GM19463 (cell line): Measurements from ENCODE around the gene LCE2D.
"Not testable (repeated sequence)": the region's sequence is repeated elsewhere in the genome, so short reads cannot be mapped to it uniquely, and the experiment has no call there.

Source experiments
- ATAC-seq: cut with Tn5 transposase; IDR thresholded peaks from one replicate; pipeline ENCODE4 v1.9.1; 2021; ENCODE audit warnings: mild to moderate bottlenecking, moderate library complexity; ENCODE audit not compliant: unreplicated experiment

LCE2D gene, protein sequence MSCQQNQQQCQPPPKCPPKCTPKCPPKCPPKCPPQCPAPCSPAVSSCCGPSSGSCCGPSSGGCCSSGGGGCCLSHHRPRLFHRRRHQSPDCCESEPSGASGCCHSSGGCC

GRCh38 chr1:152663098-152663497, at the start of gene LCE2D:
TSS of gene LCE2D (plus strand) at chr1:152663380. CDS start at chr1:152664106, 726 bp downstream.
- no peak for ATAC-seq

DNA sequence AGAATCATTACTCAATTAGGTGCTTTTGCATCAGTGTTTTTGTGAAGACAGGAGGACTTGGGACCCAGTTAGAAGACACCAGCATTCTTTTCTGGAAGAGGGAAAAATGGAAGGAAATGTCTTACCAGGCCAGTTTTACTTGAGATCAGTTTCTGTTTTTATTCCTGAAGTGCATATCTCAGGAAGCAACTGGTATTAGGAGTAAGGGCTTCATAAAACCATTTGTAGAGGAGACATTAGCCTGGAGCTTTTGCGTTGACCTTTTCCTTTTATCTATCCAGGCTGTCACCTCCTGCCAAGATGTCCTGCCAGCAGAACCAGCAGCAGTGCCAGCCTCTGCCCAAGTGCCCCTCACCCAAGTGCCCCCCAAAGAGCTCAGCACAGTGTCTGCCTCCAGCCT, 49.7 kb upstream of the LCE2D start, which contains the start of gene LCE3B:
Gene LCE3B, plus strand, starts transcription at position 301 of the 400 bp plus-strand sequence. Its CDS starts 0 bp downstream, at position 301.
- no peak for ATAC-seq

- ATAC-seq = no peak
Measured at GRCh38 chr1:152621993-152622392, 41.2 kb upstream of the LCE2D start.

DNA sequence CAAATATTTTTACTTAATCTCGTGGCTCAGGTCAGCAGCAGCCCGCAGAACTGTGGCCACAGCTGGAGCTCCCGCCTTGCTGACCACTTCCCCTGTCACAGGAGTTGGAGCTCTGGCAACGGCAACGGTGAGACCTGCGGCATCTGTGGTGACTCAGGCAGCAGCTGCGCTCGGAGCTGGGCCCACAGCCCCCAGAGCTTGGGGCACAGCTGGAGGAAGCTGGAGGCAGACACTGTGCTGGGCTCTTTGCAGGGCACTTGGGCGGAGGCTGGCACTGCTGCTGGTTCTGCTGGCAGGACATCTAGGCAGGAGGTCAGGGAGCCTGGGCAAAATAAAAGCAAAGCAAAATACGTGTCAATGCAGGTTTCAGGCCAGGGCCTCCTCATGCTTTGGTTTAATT, 40.4 kb upstream of the LCE2D start, which contains the start of gene LCE3A:
Gene LCE3A, minus strand, starts transcription at position 301 of the 400 bp plus-strand sequence. Its CDS starts 0 bp downstream, at position 301.
- no peak for ATAC-seq

DNA sequence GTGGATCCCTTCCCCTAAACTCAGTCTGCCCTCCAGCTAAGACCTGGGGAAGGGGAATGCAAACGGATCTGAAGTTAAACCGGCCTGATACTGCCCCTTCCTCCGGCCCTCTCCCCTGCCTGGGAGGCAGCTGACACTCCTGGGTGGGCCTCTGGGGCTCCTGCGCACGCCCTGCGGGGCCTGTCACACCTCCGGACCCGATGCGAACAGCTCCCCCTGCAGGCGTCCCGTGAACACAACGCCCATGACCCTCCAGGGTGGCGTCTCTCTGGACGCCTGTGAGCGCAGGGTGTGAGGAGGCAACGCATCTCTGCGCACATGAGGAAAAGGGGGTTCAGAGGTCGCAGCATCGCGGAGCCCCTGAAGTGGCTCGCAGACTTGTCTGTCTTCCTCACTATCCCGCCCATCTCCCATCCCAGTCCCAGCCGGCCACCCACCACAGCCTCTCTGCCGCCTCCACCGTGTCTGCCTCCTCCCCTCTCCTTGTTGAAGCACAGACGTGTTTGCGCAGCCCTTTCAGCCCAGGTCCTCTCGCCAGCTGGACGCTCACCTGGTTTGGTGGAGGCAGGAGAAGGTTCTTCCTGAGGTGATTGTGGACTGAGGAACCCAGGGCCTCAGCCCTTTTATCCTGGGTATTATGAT, 39.9 kb upstream of the LCE2D start:
- ATAC-seq = no peak

DNA sequence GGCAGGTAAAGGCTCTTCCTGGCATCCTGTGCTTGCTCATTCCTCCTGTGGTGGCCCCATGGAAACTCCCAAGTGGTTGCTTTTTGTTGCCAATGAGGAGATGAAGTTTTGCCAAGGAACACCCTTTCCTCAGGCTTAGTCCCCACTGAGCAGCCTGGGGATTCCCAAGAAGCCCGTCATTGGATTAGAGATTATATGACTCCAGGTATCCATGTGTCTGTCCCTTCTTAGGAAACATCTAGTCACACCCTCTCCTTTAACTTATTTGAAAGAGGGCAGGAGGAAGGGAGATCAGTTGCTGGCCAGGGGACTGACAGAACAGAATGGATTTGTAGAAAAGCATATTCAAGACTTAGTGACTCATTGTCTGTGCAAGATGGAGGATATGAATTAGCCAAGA, 36.4 kb upstream of the LCE2D start:
- ATAC-seq = no peak

- ATAC-seq = no peak
Measured at GRCh38 chr1:152630596-152630995, 32.6 kb upstream of the LCE2D start.

DNA sequence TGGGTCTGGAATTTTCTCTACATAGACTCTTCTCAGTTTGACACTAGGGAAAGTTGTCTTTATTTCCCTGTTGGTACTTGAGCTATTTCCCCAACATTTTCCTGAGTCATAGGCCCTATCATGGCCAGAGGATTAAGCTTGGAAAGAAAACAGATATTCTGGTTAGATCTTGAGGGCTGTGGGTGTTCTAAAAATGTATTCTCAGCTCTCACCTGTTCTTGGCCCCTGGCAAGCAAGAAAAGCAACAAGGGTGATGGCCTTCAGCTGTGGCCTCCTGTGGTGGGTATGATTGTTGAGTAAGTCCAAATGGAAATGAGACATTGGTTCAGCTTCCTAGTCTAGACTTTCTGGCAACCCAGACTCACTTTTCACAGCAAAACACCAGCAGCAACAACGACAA, 22.8 kb upstream of the LCE2D start:
- ATAC-seq = no peak

- ATAC-seq = no peak
Measured at GRCh38 chr1:152643945-152644344, 19.2 kb upstream of the LCE2D start.

GRCh38 chr1:152645146-152645545, 18.0 kb upstream of the LCE2D start:
- ATAC-seq = no peak

GRCh38 chr1:152646656-152647055, 16.5 kb upstream of the LCE2D start:
- no peak for ATAC-seq

DNA sequence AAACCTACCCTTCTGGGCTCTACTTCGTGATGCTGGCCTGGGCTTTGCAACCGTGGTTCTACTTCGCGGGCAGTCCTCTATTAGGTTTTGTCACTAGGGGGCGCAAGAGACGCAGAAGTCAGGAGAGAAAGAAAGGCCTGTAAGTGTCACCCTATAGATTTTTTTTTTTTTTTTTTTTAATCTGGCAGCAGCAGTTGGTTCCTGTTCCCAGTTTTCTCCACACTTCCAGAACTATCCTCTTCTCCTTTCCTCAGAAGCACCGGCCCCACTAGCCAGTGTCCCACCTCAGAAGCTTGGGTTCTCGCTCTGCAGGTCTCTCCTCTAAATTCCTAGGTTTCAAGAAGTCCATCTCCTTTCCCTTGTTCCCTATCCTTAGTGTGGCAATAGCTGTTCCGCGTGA, 9.1 kb upstream of the LCE2D start:
- ATAC-seq = no peak

- no peak for ATAC-seq
Measured at GRCh38 chr1:152656459-152656858, 6.7 kb upstream of the LCE2D start.

DNA sequence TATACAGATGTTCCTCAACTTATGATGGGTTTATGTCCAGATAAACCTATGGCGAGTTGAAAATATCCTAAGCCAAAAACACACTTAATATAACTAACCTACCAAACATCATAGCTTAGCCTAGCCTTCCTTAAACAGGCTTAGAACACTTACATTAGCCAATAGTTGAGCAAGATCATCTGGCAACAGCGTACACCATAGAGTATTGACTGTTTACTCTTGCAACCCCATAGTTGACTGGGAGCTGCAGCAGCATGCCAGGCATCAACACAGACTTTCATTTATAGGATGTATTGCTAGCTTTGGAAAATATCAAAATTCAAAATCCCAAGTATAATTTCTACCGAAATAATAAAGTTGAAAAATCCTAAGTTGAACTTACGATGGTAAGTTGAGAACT, 5.5 kb upstream of the LCE2D start:
- no peak for ATAC-seq

GRCh38 chr1:152658649-152659048, 4.5 kb upstream of the LCE2D start:
- ATAC-seq = no peak

DNA sequence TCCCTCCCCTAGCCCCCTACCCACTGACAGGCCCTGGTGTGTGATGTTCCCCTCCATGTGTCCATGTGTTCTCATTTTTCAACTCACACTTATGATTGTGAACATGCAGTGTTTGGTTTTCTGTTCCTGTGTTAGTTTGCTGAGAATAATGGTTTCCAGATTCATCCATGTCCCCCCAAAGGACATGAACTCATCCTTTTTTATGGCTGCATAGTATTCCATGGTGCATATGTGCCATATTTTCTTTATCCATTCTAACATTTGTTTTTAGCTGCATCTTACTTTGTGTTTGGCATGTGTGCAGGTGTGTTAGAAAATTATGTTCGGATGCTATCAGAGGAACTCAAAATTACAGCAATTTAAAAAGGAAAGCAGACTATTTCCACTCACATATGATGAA, 3.0 kb downstream of the LCE2D start:
- not testable (repeated sequence) for ATAC-seq

- ATAC-seq = no peak
Measured at GRCh38 chr1:152667648-152668047, 4.5 kb downstream of the LCE2D start.

DNA sequence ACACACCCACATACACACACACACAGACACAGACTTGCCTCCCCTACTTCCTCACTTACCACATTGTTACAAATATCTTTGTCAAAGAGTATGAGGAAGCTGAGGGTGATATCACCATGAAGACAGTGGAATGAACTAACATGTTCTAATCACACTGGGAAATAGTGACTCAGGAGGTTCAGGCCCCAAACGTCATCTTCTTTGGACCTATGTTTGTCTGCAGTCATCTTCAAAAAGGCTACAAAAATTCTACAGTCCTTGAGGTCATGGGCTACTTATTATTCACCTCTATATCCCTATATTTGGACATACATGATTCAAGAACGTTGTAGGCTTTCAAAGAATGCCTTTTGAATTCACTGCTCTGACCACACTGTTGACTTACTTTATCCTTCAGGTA, 9.8 kb downstream of the LCE2D start:
- no peak for ATAC-seq

DNA sequence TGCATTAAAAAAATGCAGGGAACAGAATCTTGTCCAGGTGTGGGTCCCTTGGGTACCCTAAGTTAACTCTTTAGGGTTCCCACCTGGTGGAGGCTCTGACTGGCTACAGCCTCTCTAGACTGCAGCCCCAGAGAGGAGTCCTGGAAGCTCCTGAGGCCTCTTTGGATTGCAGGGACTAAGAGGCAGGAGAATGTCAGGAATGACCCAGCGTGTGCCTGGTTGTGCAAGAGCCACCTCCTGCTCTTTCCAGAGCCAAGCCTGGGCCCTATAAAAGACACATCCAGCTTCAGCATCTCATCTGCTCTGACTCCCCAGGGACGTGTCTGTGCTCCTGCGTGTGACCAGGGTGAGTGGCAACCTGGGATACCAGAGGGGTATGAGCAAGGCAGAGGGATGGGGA, 11.8 kb downstream of the LCE2D start, which contains the start of gene LCE2C:
Gene LCE2C, plus strand, starts transcription at position 297 of the 400 bp plus-strand sequence. CDS start 737 bp downstream, outside the sequence.
- not testable (repeated sequence) for ATAC-seq

DNA sequence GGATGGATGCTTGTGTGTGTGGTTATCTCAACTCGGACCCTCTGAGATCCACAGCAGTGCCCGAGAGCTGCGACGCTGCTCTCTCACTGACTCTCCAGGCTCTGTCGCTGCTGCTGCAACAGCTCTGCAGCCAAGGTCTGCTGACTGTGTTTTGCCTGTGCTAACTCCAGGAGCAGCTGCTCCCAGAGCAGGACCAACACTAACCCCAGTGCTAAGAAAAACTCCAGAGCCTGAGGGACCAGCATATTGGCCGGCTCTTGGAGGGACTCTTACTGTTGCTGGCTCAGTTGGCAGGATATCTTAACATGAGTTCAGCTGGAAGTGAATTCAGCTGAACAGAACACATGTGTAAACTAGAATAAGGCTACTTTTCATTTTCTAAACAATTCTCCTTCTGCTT, 16.3 kb downstream of the LCE2D start:
- ATAC-seq = no peak

GRCh38 chr1:152681616-152682015, 18.4 kb downstream of the LCE2D start:
- no peak for ATAC-seq

GRCh38 chr1:152683846-152684245, 20.7 kb downstream of the LCE2D start:
- no peak for ATAC-seq

DNA sequence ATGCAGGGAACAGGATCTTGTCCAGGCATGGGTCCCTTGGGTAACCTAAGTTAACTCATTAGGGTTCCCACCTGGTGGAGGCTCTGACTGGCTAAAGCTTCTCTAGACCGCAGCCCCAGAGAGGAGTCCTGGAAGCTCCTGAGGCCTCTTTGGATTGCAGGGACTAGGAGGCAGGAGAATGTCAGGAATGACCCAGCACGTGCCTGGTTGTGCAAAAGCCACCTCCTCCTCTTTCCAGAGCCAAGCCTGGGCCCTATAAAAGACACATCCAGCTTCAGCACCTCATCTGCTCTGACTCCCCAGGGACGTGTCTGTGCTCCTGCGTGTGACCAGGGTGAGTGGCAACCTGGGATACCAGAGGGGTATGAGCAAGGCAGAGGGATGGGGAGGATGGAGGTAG, 22.6 kb downstream of the LCE2D start, which contains the start of gene LCE2B:
Gene LCE2B, plus strand, starts transcription at position 301 of the 400 bp plus-strand sequence. CDS start 721 bp downstream, outside the sequence.
- ATAC-seq = not testable (repeated sequence)
